B cell (primary cell): ENCODE measurements around the gene NUBPL. TPM values are rescaled to one million over a fixed set of nuclear protein-coding genes. Genes with fewer than 3 reads are reported as not detected.

ENCODE experiments used
- ATAC-seq: fragments of 200-7000 bp; cut with Tn5 transposase; one replicate; pipeline ENCODE4 v1.10.0; 2021; ENCODE audit warnings: low read depth, mild to moderate bottlenecking, moderate number of reproducible peaks, moderate library complexity
- CTCF ChIA-PET: fragments of 350-600 bp; sonication (Branson Sonifier 250); formaldehyde crosslinking; loops from one replicate; lab custom pipeline; 2021; ENCODE audit warnings: antibody characterized with exemption, inconsistent platforms; lab: Charles Lee
- POLR2A ChIA-PET: fragments of 350-600 bp; sonication (Branson Sonifier 250); formaldehyde crosslinking; loops from one replicate; lab custom pipeline; 2021; ENCODE audit warnings: antibody characterized with exemption; lab: Charles Lee
- DNase-seq: peaks from one replicate; pipeline ENCODE4 v3.0.0; 2013
- H2AFZ ChIP-seq: 2 replicates; pipeline ENCODE4 v1.6.1; 2012; ENCODE audit warnings: mild to moderate bottlenecking, low read depth, low read length; ENCODE audit not compliant: insufficient read depth, poor library complexity, severe bottlenecking
- H3K27ac ChIP-seq, 2 donors: 1 replicate in 1 of 2; 2 replicates in 1 of 2; pipeline ENCODE4 v1.5.1; 2012 to 2013; ENCODE audit warnings: low read length in 2 of 2, mild to moderate bottlenecking in 2 of 2, moderate library complexity in 1 of 2
- H3K27me3 ChIP-seq, 4 experiments: fragments of 200-600 bp in 1 of 4; sonication (generic) in 1 of 4; replicated peaks in 1 of 4; 1 replicate in 2 of 4; 2 replicates in 2 of 4; pipeline versions ENCODE4 v1.6.1 to v1.7.0; 2013 to 2016; ENCODE audit warnings: low read length in 3 of 4, mild to moderate bottlenecking in 2 of 4, mixed read lengths in 1 of 4, moderate library complexity in 1 of 4; ENCODE audit not compliant: insufficient read depth in 4 of 4, control insufficient read depth in 3 of 4; ENCODE audit errors: control extremely low read depth in 1 of 4
- H3K36me3 ChIP-seq, 2 experiments: replicated peaks in 1 of 2; 1 replicate in 1 of 2; 2 replicates in 1 of 2; pipeline versions ENCODE4 v1.6.1 to v1.7.1; 2013; ENCODE audit warnings: low read length in 1 of 2; ENCODE audit not compliant: insufficient read depth in 2 of 2, control insufficient read depth in 1 of 2; ENCODE audit errors: control extremely low read depth in 1 of 2, extremely low read depth in 1 of 2
- H3K4me1 ChIP-seq, 2 donors: fragments of 200-600 bp in 1 of 2; sonication (generic) in 1 of 2; 1 replicate in 1 of 2; 2 replicates in 1 of 2; pipeline versions ENCODE4 v1.5.1 to v1.6.1; 2013 to 2017; ENCODE audit warnings: low read length in 2 of 2; ENCODE audit not compliant: control insufficient read depth in 2 of 2, insufficient read depth in 2 of 2
- H3K4me2 ChIP-seq: replicated peaks from 2 replicates; pipeline ENCODE3; 2012; ENCODE audit warnings: mild to moderate bottlenecking, low read depth, low read length; ENCODE audit not compliant: poor library complexity, severe bottlenecking
- H3K4me3 ChIP-seq, 5 experiments: fragments of 200-600 bp in 1 of 5; sonication (generic) in 1 of 5; 1 replicate in 3 of 5; 2 replicates in 2 of 5; pipeline versions ENCODE4 v1.5.1 to v1.7.0; 2011 to 2016; ENCODE audit warnings: low read length in 4 of 5, mild to moderate bottlenecking in 4 of 5, low read depth in 2 of 5, control low read depth in 1 of 5, moderate library complexity in 1 of 5; ENCODE audit not compliant: insufficient read depth in 1 of 5; ENCODE audit errors: control extremely low read depth in 1 of 5, extremely low read depth in 1 of 5
- H3K79me2 ChIP-seq: fragments of 200-600 bp; sonication (generic); one replicate; pipeline ENCODE4 v1.6.0; 2016; ENCODE audit warnings: low read length; ENCODE audit not compliant: control insufficient read depth, insufficient read depth
- H3K9ac ChIP-seq: fragments of 200-600 bp; sonication (generic); 2 replicates; pipeline ENCODE4 v1.6.1; 2017; ENCODE audit warnings: mild to moderate bottlenecking, low read length, moderate library complexity
- H3K9me3 ChIP-seq, 3 donors: one replicate each; pipeline versions ENCODE4 v1.6.1 to v1.7.1; 2013; ENCODE audit warnings: low read length in 2 of 3; ENCODE audit not compliant: control insufficient read depth in 2 of 3, insufficient read depth in 1 of 3; ENCODE audit errors: control extremely low read depth in 1 of 3
- H4K20me1 ChIP-seq: 2 replicates; pipeline ENCODE4 v1.6.0; 2012; ENCODE audit warnings: mild to moderate bottlenecking, low read length; ENCODE audit not compliant: insufficient read depth, control insufficient read depth, poor library complexity, severe bottlenecking
- H3K27ac Mint-ChIP-seq: one replicate; pipeline ENCODE4 v1.8.0; 2021; ENCODE audit warnings: mixed read lengths
- H3K27me3 Mint-ChIP-seq: one replicate; pipeline ENCODE4 v1.8.0; 2021; ENCODE audit warnings: mixed read lengths
- H3K4me1 Mint-ChIP-seq: one replicate; pipeline ENCODE4 v1.8.0; 2021; ENCODE audit warnings: mixed read lengths
- H3K4me3 Mint-ChIP-seq: one replicate; pipeline ENCODE4 v1.8.0; 2021; ENCODE audit warnings: mixed read lengths
- H3K9me3 Mint-ChIP-seq: one replicate; pipeline ENCODE4 v1.8.0; 2022; ENCODE audit warnings: mixed read lengths; ENCODE audit not compliant: insufficient read depth
- CTCF ChIP-seq: fragments of 200-600 bp; IDR thresholded peaks from one replicate; pipeline ENCODE4 v1.8.0; 2022; ENCODE audit warnings: antibody characterized with exemption, mild to moderate bottlenecking
- EZH2 ChIP-seq: IDR thresholded peaks from 2 replicates; pipeline ENCODE4 v1.6.1; 2012; ENCODE audit warnings: borderline replicate concordance, low read depth, mild to moderate bottlenecking, moderate library complexity, low read length; ENCODE audit not compliant: insufficient read depth, poor library complexity, severe bottlenecking
- WGBS: methylation state at CpG from one replicate; pipeline ENCODE4 v1.1.5; 2013; ENCODE audit warnings: missing lambda C conversion rate; ENCODE audit not compliant: insufficient coverage; 5-methylcytosine and 5-hydroxymethylcytosine counted together
- intact Hi-C: fragments of 100-400 bp; cut with micrococcal nuclease; formaldehyde crosslinking; loops from one replicate; pipeline ENCODE4 v1.10.0; 2022
- polyA plus RNA-seq: library from polyadenylated mRNA; depleted of rRNA; stranded (reverse); fragments of >200 nt; gene quantifications from 2 replicates; pipeline ENCODE4 v1.2.3, GENCODE V29; 2012
- total RNA-seq, 2 donors: library from RNA; stranded (reverse); fragments of 120-200 nt in 1 of 2; gene quantifications; 1 replicate in 1 of 2; 2 replicates in 1 of 2; pipeline versions ENCODE4 v1.2.3 to v1.2.4, GENCODE V29; 2013 to 2022

NUBPL gene
- total and polyA plus RNA-seq, 2 donors (not counting 1 experiment from before 2014, with no cell fraction given) = 1.9 to 14.2 TPM

- Histone ChIP-seq H3K27ac (no peak overlapping the region), H3K4me2 (no peak overlapping the region), H3K4me3 (no peak overlapping the region), H4K20me1 (no peaks in the 10 kb centered on the region), H3K79me2 (no peaks in the 10 kb centered on the region), H3K36me3 (no peaks in the 10 kb centered on the region), H3K4me1 (no peaks in the 10 kb centered on the region), H2AFZ (no peak overlapping the region), H3K9me3 (no peaks in the 10 kb centered on the region), H3K27me3 (no peaks in the 10 kb centered on the region), H3K9ac (no peak overlapping the region)
- peaks cover 5% of the 10 kb centered on the region for H3K4me1 Mint-ChIP-seq
- H3K4me3 Mint-ChIP-seq = no peak overlapping the region
- ATAC-seq = no peak
- H3K27me3 Mint-ChIP-seq = no peaks in the 10 kb centered on the region
- POLR2A ChIA-PET = no interaction called here
- TF ChIP-seq EZH2 (no peak), CTCF (no peak)
- WGBS = 100% methylated on average over 1 of the region's 3 CpGs
- DNase-seq = no peak
- intact Hi-C loops = no loop called here
- no peaks in the 10 kb centered on the region for H3K9me3 Mint-ChIP-seq
- CTCF ChIA-PET = no interaction called here
- H3K27ac Mint-ChIP-seq = no peak overlapping the region
Measured at GRCh38 chr14:31582836-31583452, 21.7 kb downstream of the NUBPL start.

GRCh38 chr14:31590206-31590605 lies 29.0 kb downstream of the NUBPL start:
- TF ChIP-seq EZH2 (no peak), CTCF (no peak)
- H3K4me3 ChIP-seq = no peak overlapping the region
- no peaks in the 10 kb centered on the region for H3K36me3 ChIP-seq
- DNase-seq (no peak), ATAC-seq (no peak)
- no CpG with 5 or more reads among the region's 2 CpGs for WGBS
- intact Hi-C loops = no loop called here
- no peak overlapping the region for H3K9ac ChIP-seq
- peaks cover 0 to 6% of the 10 kb centered on the region in 2 donors for H3K4me1 ChIP-seq
- Mint-ChIP-seq H3K4me3 (no peak overlapping the region), H3K27me3 (no peaks in the 10 kb centered on the region), H3K27ac (no peak overlapping the region), H3K9me3 (no peaks in the 10 kb centered on the region), H3K4me1 (peaks cover 16% of the 10 kb centered on the region)
- CTCF ChIA-PET = interaction anchor here (0.7 kb wide), 1 partner anchor 48 kb away, joined by 3 read pairs; no protein-coding TSS in a partner anchor
- no peak overlapping the region for H2AFZ ChIP-seq
- no peaks in the 10 kb centered on the region for H4K20me1 ChIP-seq
- H3K27me3 ChIP-seq = no peaks in the 10 kb centered on the region
- H3K4me2 ChIP-seq = no peak overlapping the region
- no peak overlapping the region for H3K27ac ChIP-seq
- H3K79me2 ChIP-seq = no peaks in the 10 kb centered on the region
- no peaks in the 10 kb centered on the region for H3K9me3 ChIP-seq
- POLR2A ChIA-PET = no interaction called here
